Stomach smooth muscle (tissue), 2 donors: ENCODE data around the gene ZCCHC9.
"Not testable (repeated sequence)": the region's sequence is repeated elsewhere in the genome, so short reads cannot be mapped to it uniquely, and the experiment has no call there.

Experiments used
- H3K27ac ChIP-seq: one replicate; pipeline ENCODE4 v1.7.0; 2013; ENCODE audit warnings: mild to moderate bottlenecking, low read length, inconsistent platforms
- H3K27me3 ChIP-seq, 2 donors: one replicate each; pipeline ENCODE4 v1.7.0; 2013; ENCODE audit warnings: low read length in 2 of 2; ENCODE audit not compliant: insufficient read depth in 2 of 2, control insufficient read depth in 1 of 2
- H3K36me3 ChIP-seq, 2 donors: one replicate each; pipeline ENCODE4 v1.7.0; 2013; ENCODE audit warnings: low read length in 2 of 2; ENCODE audit not compliant: control insufficient read depth in 2 of 2, insufficient read depth in 2 of 2
- H3K4me1 ChIP-seq: one replicate; pipeline ENCODE4 v1.7.0; 2013; ENCODE audit warnings: low read length; ENCODE audit not compliant: control insufficient read depth, insufficient read depth
- H3K4me3 ChIP-seq, 2 donors: one replicate each; pipeline ENCODE4 v1.7.0; 2013; ENCODE audit warnings: low read length in 2 of 2
- H3K9ac ChIP-seq, 2 donors: one replicate each; pipeline ENCODE4 v1.7.0; 2013; ENCODE audit warnings: low read length in 2 of 2, mild to moderate bottlenecking in 1 of 2
- H3K9me3 ChIP-seq, 2 donors: one replicate each; pipeline ENCODE4 v1.7.0; 2013; ENCODE audit warnings: low read length in 2 of 2; ENCODE audit not compliant: control insufficient read depth in 2 of 2
- donor health status: healthy.
- donor health status: Pancreatic carcinoma.

ZCCHC9 gene

DNA sequence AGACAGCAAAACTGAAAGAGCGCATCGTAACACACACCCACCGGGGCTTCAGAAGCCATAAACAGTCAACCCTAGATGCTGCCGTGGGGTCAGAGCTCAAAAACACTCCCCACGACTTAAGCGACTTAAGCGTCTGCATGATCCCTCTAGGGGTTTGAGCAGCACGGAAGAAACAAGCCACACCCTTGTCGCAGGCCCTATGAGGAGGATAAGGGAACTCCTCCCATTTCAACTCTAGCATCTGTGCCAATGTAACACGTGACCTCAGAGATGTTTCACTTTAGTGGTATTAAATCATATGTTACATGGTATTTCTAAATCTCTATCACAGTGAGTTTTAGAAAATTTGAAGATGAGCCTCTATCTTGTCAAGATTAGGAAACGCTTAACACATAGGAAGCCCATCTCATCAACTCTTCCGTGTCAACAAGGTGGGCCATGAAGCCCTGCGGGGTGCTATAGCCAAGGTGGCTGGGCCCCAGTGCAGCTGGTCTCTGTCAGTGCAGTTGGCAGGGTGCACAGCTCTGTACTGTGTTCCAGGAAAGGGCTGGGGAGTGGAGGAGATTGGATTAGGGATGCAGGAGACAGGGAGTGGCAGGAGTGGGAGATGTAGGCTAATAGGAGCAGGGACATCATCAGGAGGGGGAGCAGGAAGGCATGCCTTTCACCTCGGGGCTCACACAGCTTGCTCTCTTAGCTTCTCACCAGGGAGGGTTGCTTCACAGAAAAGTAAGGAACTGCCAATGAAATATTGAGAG lies 33.1 kb downstream of the ZCCHC9 start:
- no peaks in the 10 kb centered on the region for H3K36me3 ChIP-seq
- no peaks in the 10 kb centered on the region for H3K9me3 ChIP-seq
- H3K4me1 ChIP-seq = no peaks in the 10 kb centered on the region
- H3K27me3 ChIP-seq = no peaks in the 10 kb centered on the region
- no peak overlapping the region for H3K4me3 ChIP-seq
- no peak overlapping the region for H3K9ac ChIP-seq
- no peak overlapping the region for H3K27ac ChIP-seq

DNA sequence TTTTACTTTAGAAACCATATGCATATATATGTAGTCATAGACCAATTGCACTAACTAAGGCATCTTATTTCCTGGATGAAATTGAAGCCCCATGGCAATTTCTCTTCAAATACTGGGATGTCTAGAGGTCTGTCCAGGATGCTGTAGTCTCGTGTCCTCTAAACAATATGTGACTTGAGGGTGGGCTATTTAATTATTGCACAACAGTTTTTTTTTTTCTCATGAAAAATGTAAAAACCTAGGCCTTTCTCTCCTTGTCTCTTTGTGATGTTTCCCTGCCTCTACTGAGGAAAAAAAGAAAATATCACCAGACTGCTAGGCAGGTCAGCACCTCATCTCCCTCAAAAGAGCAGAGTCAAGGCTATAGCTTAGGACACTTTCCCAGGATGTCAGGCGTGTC lies 34.6 kb downstream of the ZCCHC9 start:
- Histone ChIP-seq H3K27me3 (no peaks in the 10 kb centered on the region), H3K36me3 (no peaks in the 10 kb centered on the region), H3K9me3 (no peaks in the 10 kb centered on the region), H3K9ac (no peak overlapping the region), H3K27ac (no peak overlapping the region), H3K4me3 (no peak overlapping the region), H3K4me1 (no peaks in the 10 kb centered on the region)

- Histone ChIP-seq H3K4me1 (no peaks in the 10 kb centered on the region), H3K27me3 (no peaks in the 10 kb centered on the region), H3K9ac (no peak overlapping the region), H3K27ac (no peak overlapping the region), H3K4me3 (no peak overlapping the region), H3K36me3 (no peaks in the 10 kb centered on the region), H3K9me3 (no peaks in the 10 kb centered on the region)
Observed at GRCh38 chr5:81336556-81336955, 35.2 kb downstream of the ZCCHC9 start.

GRCh38 chr5:81337803-81338202 lies 36.4 kb downstream of the ZCCHC9 start:
- H3K36me3 ChIP-seq = no peaks in the 10 kb centered on the region
- no peaks in the 10 kb centered on the region for H3K4me1 ChIP-seq
- H3K27me3 ChIP-seq = no peaks in the 10 kb centered on the region
- H3K27ac ChIP-seq = no peak overlapping the region
- H3K9me3 ChIP-seq = no peaks in the 10 kb centered on the region
- no peak overlapping the region for H3K4me3 ChIP-seq
- no peak overlapping the region for H3K9ac ChIP-seq

GRCh38 chr5:81338213-81338612 lies 36.8 kb downstream of the ZCCHC9 start:
- not testable (repeated sequence) for H3K9me3 ChIP-seq, H3K36me3 ChIP-seq, H3K27me3 ChIP-seq, H3K27ac ChIP-seq, H3K4me1 ChIP-seq, H3K9ac ChIP-seq, H3K4me3 ChIP-seq

DNA sequence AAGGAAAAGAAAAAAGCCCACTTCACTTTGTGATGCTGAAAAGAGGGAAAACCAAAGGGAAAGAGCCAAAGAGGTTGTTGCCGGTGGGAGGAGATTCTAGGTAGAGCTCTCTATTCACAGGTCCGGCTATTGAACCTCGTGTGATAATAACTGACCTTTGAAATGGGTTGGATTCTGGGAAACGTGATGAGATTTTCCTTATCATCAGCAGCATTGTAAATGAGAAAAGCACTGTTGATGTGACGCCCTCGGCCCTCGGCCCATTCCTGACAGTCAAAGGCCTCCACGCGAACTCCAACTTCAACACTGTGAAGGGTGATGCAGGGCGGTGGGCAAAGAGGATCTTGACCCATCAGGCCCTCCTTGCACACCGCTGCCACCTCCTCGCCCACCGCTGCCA lies 43.3 kb downstream of the ZCCHC9 start:
- Histone ChIP-seq H3K9me3 (no peaks in the 10 kb centered on the region), H3K4me1 (no peaks in the 10 kb centered on the region), H3K27ac (no peak overlapping the region), H3K36me3 (no peaks in the 10 kb centered on the region), H3K4me3 (no peak overlapping the region), H3K9ac (no peak overlapping the region), H3K27me3 (no peaks in the 10 kb centered on the region)

DNA sequence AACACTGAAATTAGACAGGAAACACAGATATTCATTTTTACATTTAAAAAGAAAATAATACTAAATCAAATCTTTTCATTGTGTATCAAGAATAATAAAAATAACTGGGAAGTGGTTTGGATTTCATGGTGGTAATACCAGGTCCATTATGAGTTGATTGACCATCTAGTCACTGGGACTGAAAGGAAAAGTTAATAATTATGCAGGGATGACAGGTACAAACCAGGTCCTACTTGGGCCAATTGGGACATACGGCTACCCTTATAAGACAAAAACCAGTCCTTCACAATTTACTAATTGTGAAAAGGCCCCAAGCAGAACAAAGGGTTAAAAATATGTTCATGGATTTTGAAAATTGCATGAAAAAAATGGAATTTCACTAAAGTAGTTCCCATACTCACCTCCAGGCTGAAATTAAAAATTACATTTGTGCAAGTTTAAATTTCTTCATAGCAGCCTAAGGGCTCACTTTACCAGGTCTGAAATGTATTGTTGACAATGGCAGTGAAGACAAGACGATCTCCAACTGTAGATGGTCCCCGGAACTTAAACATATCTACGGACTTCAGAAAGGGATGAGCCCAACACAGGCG lies 44.1 kb downstream of the ZCCHC9 start:
- no peaks in the 10 kb centered on the region for H3K36me3 ChIP-seq
- H3K4me1 ChIP-seq = no peaks in the 10 kb centered on the region
- H3K4me3 ChIP-seq = no peak overlapping the region
- H3K27ac ChIP-seq = no peak overlapping the region
- no peak overlapping the region for H3K9ac ChIP-seq
- H3K27me3 ChIP-seq = no peaks in the 10 kb centered on the region
- no peaks in the 10 kb centered on the region for H3K9me3 ChIP-seq

GRCh38 chr5:81349161-81349560 lies 47.8 kb downstream of the ZCCHC9 start:
- Histone ChIP-seq H3K4me1 (no peaks in the 10 kb centered on the region), H3K9me3 (no peaks in the 10 kb centered on the region), H3K27me3 (no peaks in the 10 kb centered on the region), H3K4me3 (no peak overlapping the region), H3K9ac (no peak overlapping the region), H3K36me3 (no peaks in the 10 kb centered on the region), H3K27ac (no peak overlapping the region)

DNA sequence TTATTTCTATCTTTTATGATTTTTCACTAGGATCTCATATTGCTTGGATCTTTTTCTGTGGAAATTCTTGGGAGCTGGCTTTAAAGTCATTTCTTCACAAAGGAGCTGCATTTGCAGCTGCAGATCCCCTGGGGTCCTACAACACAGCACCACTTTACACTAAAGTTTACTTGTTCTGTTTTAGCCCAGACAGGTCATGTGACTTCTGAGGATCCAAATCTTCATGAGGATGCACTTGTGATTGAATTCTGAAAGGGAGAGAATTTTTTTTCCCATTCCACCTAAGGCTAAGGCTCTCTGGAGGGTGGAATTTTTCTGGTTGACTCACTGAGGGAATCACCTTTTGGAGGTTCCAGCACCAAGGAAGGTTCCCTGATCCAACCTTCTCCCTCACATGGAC lies 49.1 kb downstream of the ZCCHC9 start:
- H3K9ac ChIP-seq = no peak overlapping the region
- H3K27ac ChIP-seq = no peak overlapping the region
- H3K36me3 ChIP-seq = no peaks in the 10 kb centered on the region
- no peaks in the 10 kb centered on the region for H3K4me1 ChIP-seq
- H3K9me3 ChIP-seq = no peaks in the 10 kb centered on the region
- no peaks in the 10 kb centered on the region for H3K27me3 ChIP-seq
- H3K4me3 ChIP-seq = no peak overlapping the region

- Histone ChIP-seq H3K9ac (no peak overlapping the region), H3K27me3 (no peaks in the 10 kb centered on the region), H3K36me3 (no peaks in the 10 kb centered on the region), H3K4me1 (no peaks in the 10 kb centered on the region), H3K9me3 (no peaks in the 10 kb centered on the region), H3K27ac (no peak overlapping the region), H3K4me3 (no peak overlapping the region)
Observed at GRCh38 chr5:81353189-81353588, 51.8 kb downstream of the ZCCHC9 start.

GRCh38 chr5:81354093-81354492 lies 52.7 kb downstream of the ZCCHC9 start:
- Histone ChIP-seq H3K27me3 (no peaks in the 10 kb centered on the region), H3K9ac (no peak overlapping the region), H3K36me3 (no peaks in the 10 kb centered on the region), H3K27ac (no peak overlapping the region), H3K4me3 (no peak overlapping the region), H3K9me3 (no peaks in the 10 kb centered on the region), H3K4me1 (no peaks in the 10 kb centered on the region)
